Lower leg skin (tissue), 3 donors: Measurements from ENCODE around the gene GNAI2.

Experiments
- CTCF ChIP-seq, 3 donors: fragments of 450-650 bp; IDR thresholded peaks; one replicate each; pipeline ENCODE4 v1.5.1; 2016; ENCODE audit warnings: antibody characterized with exemption in 3 of 3, mild to moderate bottlenecking in 3 of 3, moderate library complexity in 2 of 3
- POLR2A ChIP-seq, 2 donors: fragments of 450-650 bp; IDR thresholded peaks; one replicate each; pipeline ENCODE4 v1.6.1; 2016 to 2017; ENCODE audit warnings: antibody characterized with exemption in 2 of 2, mild to moderate bottlenecking in 1 of 2, moderate library complexity in 1 of 2

DNA sequence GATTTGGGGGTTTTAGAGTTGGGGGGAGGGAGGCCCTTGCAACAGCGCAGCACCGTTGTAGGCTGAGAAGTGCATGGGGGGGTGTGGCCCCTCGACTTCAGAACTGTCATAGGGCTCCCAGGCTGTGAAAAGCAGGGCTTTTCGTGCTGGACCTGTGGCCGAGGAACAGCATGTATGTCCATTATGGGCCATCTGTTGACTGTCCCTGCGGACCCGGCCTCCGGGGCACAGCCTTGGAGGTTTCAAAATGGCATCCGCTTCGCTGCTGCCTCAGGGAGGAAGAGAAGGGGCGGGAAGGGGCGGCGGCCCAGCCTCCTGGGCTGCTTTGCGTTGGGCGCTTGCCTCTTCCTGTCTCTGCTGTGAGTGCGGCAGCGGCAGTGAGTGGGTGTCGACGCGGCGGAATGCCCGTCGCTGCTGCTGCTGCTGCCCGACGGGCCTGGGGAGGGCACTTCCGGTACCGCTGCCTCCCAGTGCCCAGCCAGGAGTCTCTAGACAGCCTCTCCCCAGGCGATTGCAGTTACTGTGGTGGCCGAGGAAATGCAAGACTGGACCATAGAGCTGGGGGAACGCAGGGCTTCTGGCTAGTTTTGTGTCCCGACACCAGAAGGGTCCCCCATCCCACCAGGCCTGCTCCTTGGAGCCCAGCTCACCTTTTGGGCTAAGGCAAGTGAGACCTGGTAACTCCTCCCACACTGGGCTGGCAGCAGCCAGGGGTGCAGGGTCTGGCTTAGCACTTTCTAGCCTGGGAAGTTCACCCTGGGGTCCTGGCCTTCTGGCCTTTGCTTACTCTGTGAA, 1.9 kb downstream of the GNAI2 start:
- TF ChIP-seq CTCF (IDR thresholded peaks at IDR 0.05) (no peak), POLR2A (IDR thresholded peaks at IDR 0.05) (no peak)
